ENCODE results near the gene ID3. TPM values are rescaled to one million over a fixed set of nuclear protein-coding genes. Genes with fewer than 3 reads are reported as not detected.
A peak's percentile ranks its signal among the peaks of the same experiment; 100 is the strongest.

ID3 gene
- polyA plus RNA-seq, 3 donors: 1.1 to 31.1 (median 2.5) TPM

GRCh38 chr1:23554127-23554480 lies 5.2 kb downstream of the ID3 start:
- Mint-ChIP-seq H3K27me3 (ENCODE audit: low read depth in 3 of 3) (peaks cover 66 to 81% (median 78%) of the 10 kb centered on the region in 3 donors), H3K27ac (peak overlapping the region in 4 of 7 donors; percentile 34 to 82 (median 64)), H3K4me1 (peaks cover 34% of the 10 kb centered on the region), H3K4me3 (peak overlapping the region; percentile 82 to 92), H3K9me3 (peaks cover 0 to 18% (median 8%) of the 10 kb centered on the region in 7 donors), H3K36me3 (peaks cover 0 to 13% of the 10 kb centered on the region in 2 donors)
- peak overlapping the region; percentile 80 for H3K4me2 ChIP-seq (replicated peaks; ENCODE audit: extremely low read depth, low read length, poor library complexity, severe bottlenecking)
- H3K27ac ChIP-seq (ENCODE audit: low read depth in 1 of 2, low read length in 2 of 2): no peak overlapping the region
- no peak for DNase-seq
- peak overlapping the region; percentile 91 for H2AFZ ChIP-seq (ENCODE audit: insufficient read depth, low read depth, low read length, poor library complexity, severe bottlenecking)
- H3K27me3 ChIP-seq (ENCODE audit: control insufficient read depth in 2 of 2, insufficient read depth in 2 of 2, low read length in 2 of 2): peaks cover 47 to 67% of the 10 kb centered on the region in 2 donors
- no peaks in the 10 kb centered on the region for H3K79me2 ChIP-seq (ENCODE audit: insufficient read depth, low read length)
- peaks cover 4 to 10% of the 10 kb centered on the region in 2 donors for H3K9me3 ChIP-seq (replicated peaks in 1 of 2; ENCODE audit: control insufficient read depth in 1 of 2, insufficient read depth in 1 of 2, low read length in 2 of 2)
- no peaks in the 10 kb centered on the region for H4K20me1 ChIP-seq (ENCODE audit: insufficient read depth, low read length)
- intact Hi-C loops (cut with micrococcal nuclease): loop anchor here (10.0 kb wide), 2 partner anchors 191 to 201 kb away; partner anchors contain the start of gene ELOA (in 1 of the 2)
- H3K4me3 ChIP-seq (replicated peaks in 1 of 3; ENCODE audit: low read depth in 2 of 3, low read length in 3 of 3): peak overlapping the region; percentile 23 to 75 (median 33)
- H3K36me3 ChIP-seq (replicated peaks in 1 of 2; ENCODE audit: control insufficient read depth in 1 of 2, insufficient read depth in 2 of 2, low read length in 2 of 2): no peaks in the 10 kb centered on the region
- WGBS (ENCODE audit: insufficient coverage): 41% methylated on average over 7 of the region's 12 CpGs
- no peak for TF ChIP-seq CTCF (IDR thresholded peaks at IDR 0.05)
- peak overlapping the region; percentile 62 for H3K9ac ChIP-seq (ENCODE audit: insufficient read depth, low read length, poor library complexity, severe bottlenecking)
- H3K4me1 ChIP-seq (ENCODE audit: control insufficient read depth in 1 of 2, insufficient read depth in 2 of 2, low read length in 2 of 2): peaks cover 23 to 28% of the 10 kb centered on the region in 2 donors

GRCh38 chr1:23553231-23554126 lies 5.8 kb downstream of the ID3 start:
- DNase-seq: no peak
- H2AFZ ChIP-seq (ENCODE audit: insufficient read depth, low read depth, low read length, poor library complexity, severe bottlenecking): no peak overlapping the region
- no peak for TF ChIP-seq CTCF (IDR thresholded peaks at IDR 0.05)
- no peaks in the 10 kb centered on the region for H3K36me3 ChIP-seq (replicated peaks in 1 of 2; ENCODE audit: control insufficient read depth in 1 of 2, insufficient read depth in 2 of 2, low read length in 2 of 2)
- H3K4me3 ChIP-seq (replicated peaks in 1 of 3; ENCODE audit: low read depth in 2 of 3, low read length in 3 of 3): no peak overlapping the region
- Mint-ChIP-seq H3K9me3 (peaks cover 0 to 17% (median 8%) of the 10 kb centered on the region in 7 donors), H3K4me1 (peaks cover 28% of the 10 kb centered on the region), H3K27me3 (ENCODE audit: low read depth in 3 of 3) (peaks cover 61 to 80% (median 72%) of the 10 kb centered on the region in 3 donors), H3K27ac (no peak overlapping the region), H3K36me3 (peaks cover 0 to 13% of the 10 kb centered on the region in 2 donors), H3K4me3 (peak overlapping the region; percentile 82 to 92)
- H3K79me2 ChIP-seq (ENCODE audit: insufficient read depth, low read length): no peaks in the 10 kb centered on the region
- peaks cover 44 to 62% of the 10 kb centered on the region in 2 donors for H3K27me3 ChIP-seq (ENCODE audit: control insufficient read depth in 2 of 2, insufficient read depth in 2 of 2, low read length in 2 of 2)
- no peak overlapping the region for H3K9ac ChIP-seq (ENCODE audit: insufficient read depth, low read length, poor library complexity, severe bottlenecking)
- H3K9me3 ChIP-seq (replicated peaks in 1 of 2; ENCODE audit: control insufficient read depth in 1 of 2, insufficient read depth in 1 of 2, low read length in 2 of 2): peaks cover 4 to 10% of the 10 kb centered on the region in 2 donors
- 41% methylated on average over 5 of the region's 21 CpGs for WGBS (ENCODE audit: insufficient coverage)
- no peak overlapping the region for H3K27ac ChIP-seq (ENCODE audit: low read depth in 1 of 2, low read length in 2 of 2)
- peaks cover 16 to 22% of the 10 kb centered on the region in 2 donors for H3K4me1 ChIP-seq (ENCODE audit: control insufficient read depth in 1 of 2, insufficient read depth in 2 of 2, low read length in 2 of 2)
- no peak overlapping the region for H3K4me2 ChIP-seq (replicated peaks; ENCODE audit: extremely low read depth, low read length, poor library complexity, severe bottlenecking)
- no peaks in the 10 kb centered on the region for H4K20me1 ChIP-seq (ENCODE audit: insufficient read depth, low read length)
- intact Hi-C loops (cut with micrococcal nuclease): loop anchor here (10.0 kb wide), 2 partner anchors 191 to 201 kb away; partner anchors contain the start of gene ELOA (in 1 of the 2)

All from CD14-positive monocyte (primary cell).